ENCODE measurements around the gene SIPA1.

DNA sequence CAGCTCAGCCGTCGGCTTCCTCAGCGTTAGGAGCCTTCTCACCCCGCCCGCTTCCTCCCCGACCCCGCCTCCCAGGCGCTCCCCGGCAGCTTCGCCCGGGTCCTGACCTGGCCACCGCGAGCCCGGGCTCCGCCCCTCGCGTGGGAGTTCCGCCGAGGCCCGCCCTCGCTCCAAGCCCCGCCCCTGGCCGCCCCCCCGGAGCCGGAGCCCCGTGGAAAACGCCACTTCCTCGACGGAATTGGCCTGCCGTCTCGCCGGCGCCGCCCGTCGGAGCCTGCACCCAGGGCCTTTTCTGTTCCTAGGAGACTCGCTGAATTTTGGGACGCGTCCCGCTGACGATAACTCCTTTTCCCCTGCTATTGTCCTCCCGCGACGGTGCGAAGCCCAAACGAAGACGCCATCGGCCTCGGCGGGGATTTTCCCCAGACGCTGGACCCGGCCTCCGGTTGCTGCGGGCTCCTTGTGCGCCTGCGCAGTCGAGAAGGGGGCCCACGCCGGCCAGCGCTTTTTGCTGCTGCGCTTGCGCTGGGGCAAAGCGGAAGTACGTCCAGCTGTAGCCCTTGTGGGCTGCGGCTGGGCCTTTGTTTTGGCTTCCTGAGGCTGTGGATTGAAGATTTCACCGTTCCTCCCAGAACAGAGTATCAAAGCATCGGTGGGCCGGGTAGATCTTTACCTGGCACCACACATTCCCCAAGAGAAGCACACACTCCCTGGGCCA, 14.8 kb downstream of the SIPA1 start:
- no peak for TF ChIP-seq EZH2 (IDR thresholded peaks at IDR 0.05; ENCODE audit: borderline replicate concordance, low read length)
- TF ChIP-seq, protein P1, sequence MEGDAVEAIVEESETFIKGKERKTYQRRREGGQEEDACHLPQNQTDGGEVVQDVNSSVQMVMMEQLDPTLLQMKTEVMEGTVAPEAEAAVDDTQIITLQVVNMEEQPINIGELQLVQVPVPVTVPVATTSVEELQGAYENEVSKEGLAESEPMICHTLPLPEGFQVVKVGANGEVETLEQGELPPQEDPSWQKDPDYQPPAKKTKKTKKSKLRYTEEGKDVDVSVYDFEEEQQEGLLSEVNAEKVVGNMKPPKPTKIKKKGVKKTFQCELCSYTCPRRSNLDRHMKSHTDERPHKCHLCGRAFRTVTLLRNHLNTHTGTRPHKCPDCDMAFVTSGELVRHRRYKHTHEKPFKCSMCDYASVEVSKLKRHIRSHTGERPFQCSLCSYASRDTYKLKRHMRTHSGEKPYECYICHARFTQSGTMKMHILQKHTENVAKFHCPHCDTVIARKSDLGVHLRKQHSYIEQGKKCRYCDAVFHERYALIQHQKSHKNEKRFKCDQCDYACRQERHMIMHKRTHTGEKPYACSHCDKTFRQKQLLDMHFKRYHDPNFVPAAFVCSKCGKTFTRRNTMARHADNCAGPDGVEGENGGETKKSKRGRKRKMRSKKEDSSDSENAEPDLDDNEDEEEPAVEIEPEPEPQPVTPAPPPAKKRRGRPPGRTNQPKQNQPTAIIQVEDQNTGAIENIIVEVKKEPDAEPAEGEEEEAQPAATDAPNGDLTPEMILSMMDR (IDR thresholded peaks at IDR 0.05; ENCODE audit: low read length), result no peak

Measured in OCI-LY1 (cell line).